Right lobe of liver (tissue), 4 donors: ENCODE data around the gene MAML3.

ENCODE experiments used
- CTCF ChIP-seq, 4 donors: fragments of 200-600 bp in 3 of 4; fragments of 450-650 bp in 1 of 4; IDR thresholded peaks; one replicate each; pipeline versions ENCODE4 v1.5.1 to v1.8.0; 2016 to 2022; ENCODE audit warnings: antibody characterized with exemption in 4 of 4, mild to moderate bottlenecking in 2 of 4
- POLR2A ChIP-seq: fragments of 450-650 bp; IDR thresholded peaks from one replicate; pipeline ENCODE4 v1.6.1; 2017; ENCODE audit warnings: antibody characterized with exemption, mild to moderate bottlenecking
- donor health status: DM: no; HTN: no; CAD: no.
- donor health status: DM: no; HTN: no; CAD: no.
- donor health status: DM: no; HTN: yes; CAD: no.

DNA sequence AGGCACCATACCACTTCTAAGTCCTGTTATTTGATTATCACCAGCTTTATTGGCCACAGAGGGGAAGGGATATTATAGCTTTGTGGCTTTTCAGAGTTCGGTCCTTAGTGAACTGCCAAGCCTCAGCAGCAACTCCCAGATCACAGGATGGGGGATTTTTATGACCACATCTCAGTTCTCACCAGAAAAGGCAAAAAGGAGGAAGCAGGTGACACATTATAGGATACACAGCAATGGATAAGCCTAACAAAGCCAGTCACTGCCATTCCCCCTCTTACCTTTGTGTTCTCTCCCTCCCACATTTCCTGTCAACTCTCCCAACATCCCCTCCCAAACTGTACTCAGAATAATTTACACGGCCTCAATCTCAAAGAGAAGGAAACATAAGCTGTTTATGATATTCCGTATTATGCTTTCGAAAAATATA is 345.6 kb downstream of the MAML3 start:
- no peak for TF ChIP-seq CTCF (IDR thresholded peaks at IDR 0.05)
- no peak for TF ChIP-seq POLR2A
